Measurements from ENCODE around the gene CFAP46.
"Not testable (repeated sequence)": the region's sequence is repeated elsewhere in the genome, so short reads cannot be mapped to it uniquely, and the experiment has no call there.

CFAP46 gene

DNA sequence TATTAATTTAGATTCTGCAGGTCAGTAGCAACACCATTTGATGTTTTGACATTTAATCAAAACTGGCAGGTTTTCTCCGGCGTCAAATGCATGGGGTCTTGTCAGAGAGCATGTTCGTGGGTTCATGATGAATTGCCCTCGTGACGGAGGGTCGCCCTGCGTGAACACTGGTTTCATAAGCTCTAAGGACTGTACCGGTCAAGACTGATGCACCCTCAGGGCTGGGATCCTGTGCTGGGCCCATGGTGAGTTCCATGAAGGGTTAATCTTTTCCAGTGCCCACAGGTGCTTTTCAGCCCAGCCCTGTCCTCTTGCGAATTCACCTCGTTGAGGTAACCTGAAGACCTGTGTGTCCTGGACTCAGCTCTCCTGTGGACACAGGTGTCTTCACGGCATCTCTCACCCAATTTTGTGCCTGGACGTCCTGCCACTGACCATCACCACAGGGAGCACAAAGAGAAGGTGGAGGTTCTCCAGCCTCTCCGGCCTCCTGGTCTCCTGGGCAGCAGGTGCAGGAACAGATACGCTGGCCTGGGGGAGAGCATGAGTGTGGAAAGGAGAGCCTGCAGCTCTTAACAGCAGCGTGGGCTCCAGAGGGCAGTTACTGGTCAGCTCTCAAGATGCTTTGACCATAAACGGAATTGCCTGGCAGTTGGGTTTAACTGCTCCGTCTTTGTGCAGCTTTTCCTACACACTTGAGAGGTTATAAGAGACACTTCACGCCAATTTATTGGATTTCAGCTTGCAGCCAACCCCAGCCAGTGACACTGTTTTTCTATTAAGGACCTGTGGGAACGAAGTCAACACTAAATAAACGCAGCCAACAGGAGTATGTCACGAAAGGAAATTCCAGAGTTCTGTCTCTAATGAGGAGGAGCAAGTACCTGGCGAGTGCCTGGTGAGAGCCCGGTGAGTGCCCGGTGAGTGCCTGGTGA is 37.4 kb upstream of the CFAP46 start:
- no peak for DNase-seq (ENCODE audit: low spot score)

DNA sequence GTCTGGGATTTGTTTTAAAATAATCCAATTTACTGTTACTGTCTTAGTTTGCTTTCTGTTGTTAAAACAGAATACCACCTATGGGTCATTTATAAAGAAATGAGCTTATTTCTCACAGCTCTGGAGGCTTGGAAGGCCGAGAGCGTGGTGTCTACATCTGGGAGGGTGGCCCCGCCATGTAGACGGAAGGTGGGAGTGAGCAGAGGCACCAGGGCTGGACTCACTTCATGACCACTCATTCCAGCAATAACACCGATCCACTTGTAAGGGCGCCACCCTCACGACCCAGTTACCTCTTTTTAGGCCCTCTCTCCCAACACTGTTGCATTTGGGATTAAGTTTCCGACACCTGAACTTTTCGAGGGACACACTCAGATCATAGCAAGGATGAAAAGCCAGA is 36.2 kb upstream of the CFAP46 start:
- DNase-seq (ENCODE audit: low spot score), result no peak

DNA sequence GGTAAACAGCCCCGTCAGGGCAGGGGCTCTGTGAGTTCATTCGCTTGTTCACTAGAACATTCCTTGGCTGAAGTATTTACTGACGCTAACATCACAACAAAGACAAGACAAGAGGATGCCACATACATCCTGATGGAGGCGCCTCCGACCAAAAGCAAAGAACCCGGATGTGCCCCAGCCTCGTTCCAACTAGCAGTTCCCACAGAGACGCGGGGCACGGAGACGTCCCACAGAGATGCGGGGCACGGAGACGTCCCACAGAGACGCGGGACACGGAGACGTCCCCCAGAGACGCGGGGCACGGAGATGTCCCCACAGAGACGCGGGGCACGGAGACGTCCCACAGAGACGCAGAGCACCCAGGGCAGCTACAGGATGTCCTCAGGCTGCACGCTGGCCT is 35.4 kb upstream of the CFAP46 start:
- no peak for DNase-seq (ENCODE audit: low spot score)

DNA sequence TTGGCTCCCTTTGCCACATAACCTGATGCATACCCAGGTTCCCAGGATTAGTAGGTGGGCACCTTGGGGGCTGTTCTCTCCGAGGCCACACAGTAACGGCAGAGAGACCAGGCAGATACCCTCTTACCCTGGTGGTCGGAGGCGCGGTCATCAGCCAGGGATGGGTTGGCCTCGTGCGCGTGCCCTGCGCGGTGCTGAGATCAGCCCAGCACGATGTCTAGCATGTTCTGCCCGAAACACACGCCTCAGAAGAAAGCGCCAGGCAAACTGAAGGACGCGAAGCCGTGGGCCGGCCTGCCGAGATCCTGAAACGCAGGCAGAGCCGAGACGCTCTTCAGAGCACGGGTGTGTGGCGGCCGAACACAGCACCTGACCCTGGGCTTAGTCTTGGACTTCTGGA is 34.7 kb upstream of the CFAP46 start:
- DNase-seq (ENCODE audit: low spot score), result no peak

DNA sequence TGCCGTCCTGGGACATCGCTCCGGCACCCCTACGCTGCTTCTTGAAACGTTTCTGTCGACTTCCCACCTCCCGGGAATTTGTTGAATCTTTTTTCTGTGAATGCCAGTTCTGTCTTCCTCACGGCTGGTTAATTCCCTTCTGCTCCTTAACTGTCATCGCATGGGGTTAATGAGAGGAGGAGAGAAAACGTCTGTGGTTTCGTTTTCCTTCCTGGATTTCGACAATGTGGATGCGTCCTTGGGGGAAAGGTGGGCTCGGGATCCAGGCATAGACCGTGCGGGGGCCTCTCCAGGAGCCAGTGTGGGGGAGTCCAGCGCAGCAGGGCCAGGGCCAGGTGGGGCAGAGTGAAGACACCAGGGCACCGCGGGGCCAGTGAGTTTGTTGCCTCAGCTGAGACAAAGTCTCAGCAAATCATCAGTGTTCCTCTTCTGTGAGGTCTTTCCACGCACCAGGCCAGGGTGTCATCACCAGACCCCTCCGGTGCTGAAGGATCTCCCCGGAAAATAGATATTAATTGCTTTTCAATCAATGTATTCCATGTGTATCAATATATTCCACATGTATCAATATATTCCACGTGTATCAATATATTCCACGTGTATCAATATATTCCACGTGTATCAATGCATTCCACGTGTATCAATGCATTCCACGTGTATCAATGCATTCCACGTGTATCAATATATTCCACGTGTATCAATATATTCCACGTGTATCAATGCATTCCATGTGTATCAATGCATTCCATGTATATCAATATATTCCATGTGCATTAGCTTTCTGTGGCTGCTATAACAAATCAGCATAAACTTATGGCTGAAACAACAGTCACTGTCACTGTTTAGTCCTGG is 33.7 kb upstream of the CFAP46 start:
- DNase-seq (ENCODE audit: low spot score), result no peak

DNA sequence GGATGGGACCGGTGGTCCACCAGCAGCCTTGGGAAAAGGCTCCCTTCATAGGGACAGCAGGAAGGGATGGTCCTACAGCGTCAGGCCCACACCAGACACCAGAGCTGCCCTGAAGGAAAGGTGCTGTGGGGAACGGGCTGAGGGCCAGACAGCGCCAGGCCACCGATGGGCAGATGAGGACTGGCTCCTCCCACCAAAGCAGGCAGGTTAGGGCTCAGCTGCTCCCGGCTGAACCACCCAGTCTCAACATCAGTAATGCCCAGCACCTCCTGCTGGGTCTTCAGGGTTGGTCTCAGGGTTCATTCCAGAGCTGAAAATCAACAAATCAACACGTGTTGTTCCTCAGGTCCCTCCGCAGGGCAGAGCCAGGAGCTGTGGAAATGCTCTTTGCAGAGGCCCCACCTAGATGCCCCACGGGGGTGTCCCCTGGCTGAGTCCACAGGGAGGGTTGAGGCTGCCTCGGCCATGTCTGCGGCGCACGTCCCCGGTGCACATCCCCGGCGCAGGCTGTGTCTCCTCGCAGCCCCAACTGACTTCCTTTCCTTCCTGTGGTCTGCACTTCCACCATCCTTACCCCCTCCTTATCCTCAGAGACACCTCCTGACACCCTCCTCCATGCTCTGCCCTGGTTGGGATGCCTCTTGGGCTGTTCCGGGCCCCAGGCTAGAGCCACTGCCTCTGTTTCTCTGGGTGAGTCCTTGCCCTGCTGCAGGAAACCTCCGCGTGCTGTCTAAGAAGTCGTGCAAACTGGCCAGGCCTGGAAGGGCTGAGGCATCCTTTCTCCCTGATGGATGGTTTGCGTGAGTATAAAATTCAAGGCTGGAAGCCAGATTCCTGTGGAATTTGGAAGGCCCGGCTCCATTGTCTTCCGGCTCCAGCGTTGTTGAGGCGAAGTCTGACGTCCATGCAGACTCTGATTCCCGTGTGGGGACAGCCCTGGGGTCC is 32.8 kb upstream of the CFAP46 start:
- DNase-seq (ENCODE audit: low spot score), result no peak

DNA sequence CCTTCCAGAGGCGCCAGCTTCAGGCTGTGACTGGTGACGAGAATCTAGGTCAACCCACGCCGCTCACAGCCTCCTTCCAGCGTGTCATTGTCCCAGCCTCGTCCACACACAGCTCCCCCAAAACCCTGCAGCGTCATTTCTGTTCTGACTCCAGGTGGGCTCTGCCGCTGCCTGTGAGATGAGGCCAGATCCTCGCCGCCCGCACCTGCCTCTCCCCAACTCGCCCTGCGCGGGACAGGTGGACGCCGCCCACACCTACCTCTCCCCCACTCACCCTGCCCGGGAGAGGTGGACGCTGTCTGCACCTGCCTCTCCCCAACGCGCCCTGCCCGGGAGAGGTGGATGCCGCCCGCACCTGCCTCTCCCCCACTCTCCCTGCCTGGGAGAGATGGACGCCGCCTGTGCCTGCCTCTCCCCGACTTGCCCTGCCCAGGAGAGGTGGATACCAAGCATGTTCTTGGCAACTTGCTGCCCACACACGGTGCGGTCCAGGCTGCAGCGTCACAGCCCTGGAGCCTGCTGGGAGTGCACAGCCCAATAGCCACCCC is 32.0 kb upstream of the CFAP46 start:
- DNase-seq (ENCODE audit: low spot score), result no peak

DNA sequence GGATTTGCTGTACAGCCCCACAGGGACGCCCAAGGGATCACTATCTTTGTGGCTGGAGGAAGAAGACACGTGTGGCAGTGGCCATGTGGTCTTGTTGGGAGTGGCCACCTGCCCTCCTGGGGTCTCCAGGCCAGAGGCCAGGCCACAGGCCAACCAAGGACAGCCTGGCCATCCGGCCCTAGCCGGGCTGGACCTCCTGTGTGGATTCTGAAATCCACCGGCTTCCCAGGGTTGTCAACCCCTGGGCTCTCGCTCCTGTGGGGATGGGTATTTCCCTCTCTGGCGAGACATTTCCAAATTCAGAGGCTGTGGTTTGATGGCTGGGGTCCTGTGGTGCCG is 31.5 kb upstream of the CFAP46 start:
- no peak for DNase-seq (ENCODE audit: low spot score)

DNA sequence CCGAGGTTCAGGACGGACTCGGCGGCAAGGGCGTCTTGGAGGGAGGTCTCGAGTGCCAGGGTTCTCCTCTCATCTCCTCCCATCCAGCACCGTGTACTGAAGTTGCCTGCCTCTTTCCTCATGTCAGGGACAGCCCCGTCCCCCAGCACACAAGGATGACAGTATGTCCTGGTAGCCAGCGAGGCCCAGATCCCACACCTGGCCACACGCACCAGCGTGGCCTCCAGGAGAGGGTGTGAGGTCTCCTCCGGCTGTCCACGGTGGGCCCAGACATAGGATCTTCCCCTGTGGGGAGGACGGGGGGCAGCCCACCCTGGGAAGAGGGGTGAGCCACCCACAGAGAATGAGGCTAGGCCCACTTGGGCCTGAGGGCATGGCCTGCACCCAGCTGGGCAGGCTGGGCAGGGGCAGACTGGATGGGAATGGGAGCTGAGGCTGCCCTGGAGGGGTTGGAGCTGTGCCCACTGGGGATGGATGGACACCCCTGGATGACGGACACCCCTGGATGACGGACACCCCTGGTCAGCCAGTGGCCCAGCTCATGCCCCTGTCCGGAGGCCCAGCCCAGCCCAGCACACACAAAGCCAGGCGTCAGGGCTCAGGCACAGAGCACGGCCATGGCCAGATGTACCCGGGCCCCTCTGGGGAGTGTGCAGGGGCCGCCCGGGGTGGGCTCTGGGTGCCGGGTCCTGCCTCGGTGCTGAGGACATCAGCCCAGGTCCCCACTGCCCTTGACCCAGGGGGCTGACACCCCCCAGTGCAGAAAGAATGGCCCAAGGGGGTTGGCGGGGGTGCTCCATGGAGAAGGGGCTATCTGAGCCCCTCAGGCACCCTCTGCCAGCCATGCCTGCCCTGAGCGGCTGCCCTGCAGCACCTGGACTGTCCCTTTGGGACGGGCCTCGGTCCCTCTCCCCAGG is 30.9 kb upstream of the CFAP46 start:
- DNase-seq (ENCODE audit: low spot score), result no peak

DNA sequence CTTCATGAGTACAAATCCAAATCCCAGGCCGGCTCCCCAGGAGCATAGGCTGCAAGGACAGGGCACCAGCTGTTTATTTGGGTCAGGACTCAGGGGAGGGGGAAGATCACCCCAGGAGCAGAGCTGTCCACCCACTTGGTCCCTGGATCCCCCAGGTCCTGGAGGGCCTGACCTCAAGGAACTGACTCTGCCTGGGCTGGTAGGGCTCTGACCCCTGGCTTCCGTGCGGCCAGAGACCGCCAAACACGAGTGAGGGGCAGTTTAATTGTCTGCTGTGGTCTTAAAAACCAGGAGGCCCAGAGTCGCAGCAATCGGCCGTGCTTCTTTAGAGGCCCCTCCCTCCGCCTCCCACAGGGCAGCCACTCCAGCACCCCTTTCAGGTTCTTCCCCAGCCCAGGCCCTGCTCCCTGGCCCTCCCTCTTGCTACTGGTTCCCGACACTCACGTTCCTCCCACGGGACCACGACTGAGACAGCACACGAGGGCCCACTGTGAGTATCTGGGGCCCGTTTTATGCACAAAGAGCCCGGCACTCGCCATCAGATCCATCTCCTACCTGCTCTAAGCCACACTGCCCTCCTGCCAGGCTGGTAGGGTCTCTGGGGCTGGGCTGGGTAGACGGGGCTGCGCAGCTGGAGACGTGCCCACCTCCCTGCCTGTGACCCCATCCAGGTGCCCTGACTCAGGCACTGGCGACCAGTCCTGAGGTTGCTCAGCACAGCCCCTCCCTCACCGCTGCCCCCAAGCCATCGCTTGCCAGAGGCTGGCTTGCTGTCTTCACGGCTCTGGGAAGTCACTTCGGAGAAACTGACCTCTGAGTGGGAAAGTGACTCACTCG is 30.0 kb upstream of the CFAP46 start:
- DNase-seq (ENCODE audit: low spot score), result no peak

DNA sequence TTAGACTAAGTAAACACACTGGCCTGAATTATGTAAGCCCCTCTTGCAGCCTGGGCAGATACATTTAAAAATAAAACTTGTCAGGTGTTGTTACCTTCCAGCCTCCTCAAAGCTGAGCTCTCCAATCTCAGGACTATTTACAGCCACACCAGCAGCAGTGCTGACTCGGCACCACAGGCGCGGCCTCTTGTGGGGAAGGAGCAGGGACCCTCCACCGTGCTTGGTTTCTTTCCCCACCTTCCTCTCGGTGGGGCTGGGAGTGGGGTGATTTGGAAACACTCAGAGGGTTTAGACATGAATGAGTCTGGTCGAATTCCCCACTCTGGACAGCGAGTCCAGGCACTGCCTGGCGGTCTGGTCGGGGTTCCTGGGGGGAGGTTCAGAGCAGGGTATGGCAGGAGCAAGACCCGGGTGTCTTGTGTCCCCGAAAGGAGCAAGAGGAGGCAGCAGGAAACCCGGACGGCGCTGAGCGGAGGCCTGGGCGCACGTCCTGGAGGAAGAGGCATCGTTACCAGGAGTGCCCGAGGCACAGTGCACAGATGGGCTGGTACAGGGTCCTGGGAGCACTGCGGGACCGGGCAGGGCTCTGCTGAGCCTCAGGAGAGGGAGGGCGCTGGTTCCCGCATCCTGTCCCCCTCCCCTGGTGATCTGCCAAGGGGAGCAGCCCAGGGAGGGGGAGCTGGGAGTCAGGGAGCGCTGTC is 29.2 kb upstream of the CFAP46 start:
- no peak for DNase-seq (ENCODE audit: low spot score)

DNA sequence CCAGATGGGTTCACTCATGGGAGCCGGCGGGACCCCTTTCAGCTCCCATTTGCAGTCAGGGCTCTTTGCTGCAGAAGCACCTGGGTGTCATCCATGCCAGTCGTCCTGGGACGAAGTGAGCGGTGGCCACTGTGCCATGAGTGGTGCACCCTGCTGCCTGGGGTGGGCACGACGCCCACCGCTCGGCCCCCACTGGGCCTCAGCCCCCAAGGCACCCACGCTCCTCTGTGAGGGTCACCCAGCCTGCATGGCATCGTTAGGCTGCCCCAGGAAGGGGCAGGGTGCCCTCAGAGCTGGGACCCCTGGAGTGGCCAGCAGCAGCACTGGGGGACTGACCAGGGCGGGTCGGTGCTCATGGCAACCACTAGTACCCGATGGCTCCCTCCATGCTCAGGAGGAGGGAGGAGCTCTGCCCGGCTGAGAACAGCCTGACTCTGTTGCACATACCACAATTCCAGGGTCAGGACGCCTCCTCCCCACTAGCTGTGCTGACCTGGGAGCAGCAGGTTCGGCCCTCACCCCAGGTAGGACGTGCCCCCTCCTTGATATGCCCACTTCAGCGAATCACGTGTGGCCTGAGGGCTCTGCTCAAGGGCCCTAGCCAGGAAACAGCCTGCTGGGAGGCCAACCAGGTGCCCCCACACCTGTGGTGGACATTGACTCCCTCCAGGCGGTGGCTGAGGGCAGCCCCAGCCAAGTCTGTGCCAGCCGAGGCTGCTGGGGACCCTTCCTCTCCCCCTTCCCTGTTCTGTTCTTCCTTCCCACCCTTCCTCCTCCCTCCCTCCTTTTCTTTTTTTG is 28.5 kb upstream of the CFAP46 start:
- DNase-seq (ENCODE audit: low spot score), result no peak

DNA sequence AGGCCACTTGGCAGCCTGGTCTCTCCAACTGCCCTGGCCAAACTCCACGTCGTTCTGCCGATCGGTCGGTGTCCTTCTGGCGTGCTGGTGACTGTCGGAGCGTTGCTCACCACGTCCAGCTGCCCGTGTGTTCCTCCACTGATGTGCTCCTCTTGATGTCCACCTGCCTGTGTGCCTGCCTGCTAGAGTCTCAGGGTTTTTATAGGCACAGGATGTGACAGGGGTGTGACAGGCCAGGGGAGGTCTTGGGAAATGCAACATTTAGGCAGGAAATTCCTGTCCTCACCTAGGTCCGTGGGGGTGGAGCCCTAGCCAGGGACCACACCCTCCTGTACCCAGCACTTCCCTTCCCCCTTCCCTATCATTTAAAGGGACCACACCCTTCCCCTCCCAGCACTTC is 25.2 kb upstream of the CFAP46 start:
- DNase-seq (ENCODE audit: low spot score), result no peak

DNA sequence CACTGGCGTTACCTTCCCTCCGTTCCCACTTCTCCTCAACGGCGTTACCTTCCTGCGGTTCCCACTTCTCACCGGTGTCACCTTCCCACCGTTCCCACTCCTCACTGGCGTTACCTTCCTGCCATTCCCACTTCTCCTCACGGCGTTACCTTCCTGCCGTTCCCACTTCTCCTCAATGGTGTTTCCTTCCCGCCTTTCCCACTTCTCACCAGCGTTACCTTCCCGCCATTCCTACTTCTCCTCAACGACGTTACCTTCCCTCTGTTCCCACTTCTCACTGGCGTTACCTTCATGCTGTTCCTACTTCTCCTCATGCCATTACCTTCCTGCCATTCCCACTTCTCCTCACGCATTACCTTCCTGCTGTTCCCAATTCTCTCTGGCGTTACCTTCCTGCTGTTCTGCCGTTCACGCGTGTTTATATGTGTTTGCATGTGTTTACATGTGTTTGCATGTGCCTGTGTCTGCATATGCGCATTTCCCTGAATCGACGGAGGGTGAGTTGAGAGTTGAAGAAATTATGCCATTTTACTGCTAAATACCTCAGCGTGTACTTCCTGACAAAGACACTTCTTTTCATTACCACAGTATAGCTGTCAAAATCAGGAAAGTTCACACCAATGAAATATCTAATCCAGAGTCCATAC is 23.2 kb upstream of the CFAP46 start:
- DNase-seq (ENCODE audit: low spot score), result no peak

DNA sequence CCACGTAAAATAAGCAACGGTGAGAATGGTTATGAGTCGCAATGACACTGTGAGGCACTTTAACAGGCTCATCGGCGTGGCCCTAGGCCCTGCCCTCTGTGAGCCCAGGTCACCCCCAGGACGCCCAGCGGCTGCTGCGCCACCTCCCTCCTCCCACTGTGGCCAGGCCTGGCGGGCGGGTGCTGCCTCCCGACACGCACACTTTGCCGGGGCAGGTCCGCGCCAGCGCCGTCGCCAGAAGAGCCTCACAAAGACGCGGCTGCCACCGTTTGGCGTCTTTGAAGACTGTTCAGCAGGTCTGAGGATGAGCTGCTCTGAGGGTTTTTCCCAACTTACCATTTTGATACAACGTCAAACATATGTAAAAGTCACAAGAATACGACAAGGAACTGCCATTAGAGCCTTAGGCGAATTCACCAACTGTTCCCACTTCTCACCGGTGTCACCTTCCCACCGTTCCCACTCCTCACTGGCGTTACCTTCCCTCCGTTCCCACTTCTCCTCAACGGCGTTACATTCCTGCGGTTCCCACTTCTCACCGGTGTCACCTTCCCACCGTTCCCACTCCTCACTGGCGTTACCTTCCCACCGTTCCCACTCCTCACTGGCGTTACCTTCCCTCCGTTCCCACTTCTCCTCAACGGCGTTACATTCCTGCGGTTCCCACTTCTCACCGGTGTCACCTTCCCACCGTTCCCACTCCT is 22.5 kb upstream of the CFAP46 start:
- DNase-seq (ENCODE audit: low spot score), result not testable (repeated sequence)

DNA sequence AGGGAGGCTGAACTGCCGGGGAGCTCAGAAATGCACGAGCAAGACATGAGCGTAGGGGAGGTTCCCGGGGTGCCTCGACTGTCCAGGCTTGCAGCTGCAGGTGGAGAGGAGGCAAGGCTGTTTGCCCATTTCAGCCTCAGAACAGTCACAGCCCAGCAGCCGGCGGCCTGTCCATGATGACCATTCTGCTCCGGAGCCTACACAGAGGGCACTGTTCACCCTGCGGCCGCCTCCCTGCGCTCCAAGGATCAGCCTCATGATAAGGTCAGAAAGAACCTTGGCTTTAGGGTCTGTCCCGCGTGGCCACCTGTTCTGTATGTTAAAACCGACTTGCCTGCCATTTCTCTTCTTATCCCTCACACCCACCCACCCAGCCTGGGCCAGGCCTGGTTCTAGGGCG is 21.9 kb upstream of the CFAP46 start:
- no peak for DNase-seq (ENCODE audit: low spot score)

DNA sequence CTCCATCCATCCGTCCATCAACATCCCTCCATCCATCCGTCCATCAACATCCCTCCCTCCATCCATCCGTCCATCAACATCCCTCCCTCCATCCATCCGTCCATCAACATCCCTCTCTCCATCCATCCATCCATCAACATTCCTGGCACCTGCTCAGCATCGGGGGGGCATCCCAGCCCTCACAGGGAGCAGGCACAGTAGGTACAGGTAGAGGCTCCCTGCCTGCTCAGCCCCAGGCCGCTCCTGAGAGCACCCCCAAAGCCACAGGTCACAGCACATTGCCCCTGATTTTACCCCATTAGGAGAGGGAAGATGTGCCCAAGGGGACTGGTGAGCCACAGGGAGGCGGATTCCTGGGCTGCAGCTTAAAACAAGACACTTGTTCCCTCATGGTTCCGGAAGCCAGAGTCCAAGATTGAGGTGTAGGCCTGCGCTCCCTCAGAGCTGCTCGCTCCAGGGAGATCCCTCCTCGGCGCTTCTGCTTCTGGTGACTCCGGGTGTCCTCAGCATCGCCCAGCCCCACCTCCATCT is 21.1 kb upstream of the CFAP46 start:
- DNase-seq (ENCODE audit: low spot score), result no peak

All from pons (tissue), 1 donor.